ENCODE data around the gene STRIP2.
A peak's percentile ranks its signal among the peaks of the same experiment; 100 is the strongest.

Gene STRIP2

GRCh38 chr7:129535896-129536295, 101.7 kb downstream of the STRIP2 start:
- DNase-seq: peak in 1 of 2 donors; percentile 35

GRCh38 chr7:129536323-129536722, 102.1 kb downstream of the STRIP2 start:
- no peak for DNase-seq

All from CD4-positive, alpha-beta T cell treated with Interleukin-1 beta for 1 hour (primary cell).